ENCODE data around the gene ABHD3.

The ABHD3 gene

GRCh38 chr18:21682371-21683051 is 22.1 kb downstream of the ABHD3 start:
- TF ChIP-seq GATA3 (IDR thresholded peaks at IDR 0.05; ENCODE audit: low read depth, low read length) (no peak), GATA2 (IDR thresholded peaks at IDR 0.05; ENCODE audit: low read depth, low read length) (no peak)

GRCh38 chr18:21680161-21680560 is 24.4 kb downstream of the ABHD3 start:
- TF ChIP-seq GATA3 (IDR thresholded peaks at IDR 0.05; ENCODE audit: low read depth, low read length) (no peak), GATA2 (IDR thresholded peaks at IDR 0.05; ENCODE audit: low read depth, low read length) (no peak)

- no peak for TF ChIP-seq GATA3 (IDR thresholded peaks at IDR 0.05; ENCODE audit: low read depth, low read length)
- no peak for TF ChIP-seq GATA2 (IDR thresholded peaks at IDR 0.05; ENCODE audit: low read depth, low read length)
Measured at GRCh38 chr18:21678859-21679258, 25.7 kb downstream of the ABHD3 start.

- TF ChIP-seq GATA2 (IDR thresholded peaks at IDR 0.05; ENCODE audit: low read depth, low read length), result no peak
- TF ChIP-seq GATA3 (IDR thresholded peaks at IDR 0.05; ENCODE audit: low read depth, low read length), result no peak
Measured at GRCh38 chr18:21672521-21673267, 31.9 kb downstream of the ABHD3 start.

GRCh38 chr18:21669736-21670285 is 34.8 kb downstream of the ABHD3 start:
- TF ChIP-seq GATA3 (IDR thresholded peaks at IDR 0.05; ENCODE audit: low read depth, low read length) (no peak), GATA2 (IDR thresholded peaks at IDR 0.05; ENCODE audit: low read depth, low read length) (no peak)

GRCh38 chr18:21664069-21664468 is 40.5 kb downstream of the ABHD3 start:
- TF ChIP-seq GATA3 (IDR thresholded peaks at IDR 0.05; ENCODE audit: low read depth, low read length) (no peak), GATA2 (IDR thresholded peaks at IDR 0.05; ENCODE audit: low read depth, low read length) (no peak)

- no peak for TF ChIP-seq GATA2 (IDR thresholded peaks at IDR 0.05; ENCODE audit: low read depth, low read length)
Measured at GRCh38 chr18:21663578-21663977, 41.0 kb downstream of the ABHD3 start.

GRCh38 chr18:21662581-21662980 is 42.0 kb downstream of the ABHD3 start:
- no peak for TF ChIP-seq GATA3 (IDR thresholded peaks at IDR 0.05; ENCODE audit: low read depth, low read length)
- no peak for TF ChIP-seq GATA2 (IDR thresholded peaks at IDR 0.05; ENCODE audit: low read depth, low read length)

- no peak for TF ChIP-seq GATA3 (IDR thresholded peaks at IDR 0.05; ENCODE audit: low read depth, low read length)
- TF ChIP-seq GATA2 (IDR thresholded peaks at IDR 0.05; ENCODE audit: low read depth, low read length), result no peak
Measured at GRCh38 chr18:21660078-21660477, 44.5 kb downstream of the ABHD3 start.

- no peak for TF ChIP-seq GATA3 (IDR thresholded peaks at IDR 0.05; ENCODE audit: low read depth, low read length)
- no peak for TF ChIP-seq GATA2 (IDR thresholded peaks at IDR 0.05; ENCODE audit: low read depth, low read length)
Measured at GRCh38 chr18:21656402-21656801, 48.2 kb downstream of the ABHD3 start.

GRCh38 chr18:21653361-21653760 is 51.2 kb downstream of the ABHD3 start:
- TF ChIP-seq GATA2 (IDR thresholded peaks at IDR 0.05; ENCODE audit: low read depth, low read length), result no peak

GRCh38 chr18:21652073-21652472 is 52.5 kb downstream of the ABHD3 start:
- TF ChIP-seq GATA2 (IDR thresholded peaks at IDR 0.05; ENCODE audit: low read depth, low read length) (no peak), GATA3 (IDR thresholded peaks at IDR 0.05; ENCODE audit: low read depth, low read length) (no peak)

GRCh38 chr18:21650311-21650710 is 54.3 kb downstream of the ABHD3 start:
- TF ChIP-seq GATA2 (IDR thresholded peaks at IDR 0.05; ENCODE audit: low read depth, low read length) (0 out of 2 replicates have a peak, but pooled peaks have one; percentile 27), GATA3 (IDR thresholded peaks at IDR 0.05; ENCODE audit: low read depth, low read length) (no peak)

GRCh38 chr18:21638822-21639221 is 65.8 kb downstream of the ABHD3 start:
- TF ChIP-seq GATA3 (IDR thresholded peaks at IDR 0.05; ENCODE audit: low read depth, low read length) (no peak), GATA2 (IDR thresholded peaks at IDR 0.05; ENCODE audit: low read depth, low read length) (no peak)

GRCh38 chr18:21636769-21637168 is 67.8 kb downstream of the ABHD3 start:
- TF ChIP-seq GATA3 (IDR thresholded peaks at IDR 0.05; ENCODE audit: low read depth, low read length), result no peak
- TF ChIP-seq GATA2 (IDR thresholded peaks at IDR 0.05; ENCODE audit: low read depth, low read length), result no peak

Measured in SH-SY5Y (cell line).